GM19193 (cell line): ENCODE measurements around the gene VTI1A.

ENCODE experiments used
- POLR2A ChIP-seq: IDR thresholded peaks from 4 replicates; pipeline ENCODE4 v1.6.1; 2011; ENCODE audit not compliant: insufficient read depth, insufficient read length; ENCODE audit errors: extremely low read depth

VTI1A gene

GRCh38 chr10:112713411-112713810, 266.4 kb downstream of the VTI1A start:
- TF ChIP-seq POLR2A = no peak

- no peak for TF ChIP-seq POLR2A
Measured at GRCh38 chr10:112715581-112715980, 268.6 kb downstream of the VTI1A start.

GRCh38 chr10:112716076-112716475, 269.1 kb downstream of the VTI1A start:
- TF ChIP-seq POLR2A = no peak

DNA sequence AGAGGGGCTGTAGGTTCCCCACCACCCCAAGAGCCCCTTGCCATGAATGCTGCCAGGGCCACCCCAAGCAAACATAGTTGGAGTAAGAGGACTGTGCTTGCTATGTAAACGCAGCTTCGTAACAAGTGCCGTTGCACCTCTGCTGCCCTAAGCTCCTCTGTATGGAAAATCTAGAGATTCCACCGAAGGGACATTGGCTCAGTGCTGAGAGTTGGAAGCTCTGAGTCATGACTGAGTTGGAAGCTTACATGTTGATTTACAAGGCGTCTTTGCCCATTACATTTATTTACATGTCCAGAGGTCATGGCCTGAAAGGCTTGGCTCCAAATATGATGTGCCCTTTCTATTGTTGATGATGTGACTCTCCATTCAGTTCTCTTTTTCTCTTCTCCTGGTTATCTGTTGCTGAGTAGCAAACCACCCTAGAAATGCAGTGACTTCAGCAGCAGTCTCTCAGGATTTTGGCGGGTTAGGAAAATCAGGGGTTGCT, 270.0 kb downstream of the VTI1A start:
- TF ChIP-seq POLR2A = no peak

DNA sequence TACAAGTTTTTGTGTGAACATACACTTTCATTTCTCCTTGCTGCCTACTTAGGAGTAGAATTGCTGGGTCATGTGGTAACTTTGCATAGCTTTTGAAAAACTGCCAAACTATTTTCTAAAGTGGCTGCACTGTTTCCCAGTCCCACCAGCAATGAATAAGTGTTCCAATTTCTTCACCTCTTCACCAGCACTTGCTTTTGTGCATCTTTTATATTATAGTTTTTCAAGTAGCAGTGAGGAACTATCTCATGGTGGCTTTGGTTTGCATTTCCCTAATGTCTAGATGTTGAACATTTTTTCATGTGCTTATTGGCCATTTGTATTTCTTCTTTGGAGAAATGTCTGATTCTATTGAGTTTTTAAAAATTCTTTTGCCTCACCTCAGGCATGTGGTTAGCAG, 273.2 kb downstream of the VTI1A start:
- no peak for TF ChIP-seq POLR2A

GRCh38 chr10:112721080-112721698, 274.2 kb downstream of the VTI1A start:
- TF ChIP-seq POLR2A = no peak

DNA sequence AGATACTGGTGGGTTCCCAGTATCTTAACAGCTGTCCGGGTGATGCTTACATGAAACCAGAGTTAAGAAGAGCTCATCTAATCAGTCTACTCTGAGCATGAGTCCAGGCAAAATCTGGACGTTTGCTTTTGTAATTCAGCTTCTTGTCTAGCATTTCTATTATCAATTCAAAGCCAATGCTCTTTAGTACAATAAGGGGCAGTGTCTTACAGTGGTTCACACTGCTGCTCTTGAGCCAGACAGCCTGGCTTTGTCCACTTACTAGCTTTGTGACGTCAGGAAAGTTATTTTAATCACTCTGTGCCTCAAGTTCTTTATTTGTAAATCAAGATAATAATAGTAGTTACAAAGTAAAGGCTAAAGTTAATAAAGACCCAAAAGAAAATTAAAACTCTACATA, 275.7 kb downstream of the VTI1A start:
- TF ChIP-seq POLR2A = no peak

- TF ChIP-seq POLR2A = no peak
Measured at GRCh38 chr10:112723876-112724275, 276.9 kb downstream of the VTI1A start.

- TF ChIP-seq POLR2A = no peak
Measured at GRCh38 chr10:112724404-112724991, 277.5 kb downstream of the VTI1A start.

GRCh38 chr10:112728118-112728883, 281.3 kb downstream of the VTI1A start:
- no peak for TF ChIP-seq POLR2A

GRCh38 chr10:112728997-112729396, 282.0 kb downstream of the VTI1A start:
- TF ChIP-seq POLR2A = no peak

DNA sequence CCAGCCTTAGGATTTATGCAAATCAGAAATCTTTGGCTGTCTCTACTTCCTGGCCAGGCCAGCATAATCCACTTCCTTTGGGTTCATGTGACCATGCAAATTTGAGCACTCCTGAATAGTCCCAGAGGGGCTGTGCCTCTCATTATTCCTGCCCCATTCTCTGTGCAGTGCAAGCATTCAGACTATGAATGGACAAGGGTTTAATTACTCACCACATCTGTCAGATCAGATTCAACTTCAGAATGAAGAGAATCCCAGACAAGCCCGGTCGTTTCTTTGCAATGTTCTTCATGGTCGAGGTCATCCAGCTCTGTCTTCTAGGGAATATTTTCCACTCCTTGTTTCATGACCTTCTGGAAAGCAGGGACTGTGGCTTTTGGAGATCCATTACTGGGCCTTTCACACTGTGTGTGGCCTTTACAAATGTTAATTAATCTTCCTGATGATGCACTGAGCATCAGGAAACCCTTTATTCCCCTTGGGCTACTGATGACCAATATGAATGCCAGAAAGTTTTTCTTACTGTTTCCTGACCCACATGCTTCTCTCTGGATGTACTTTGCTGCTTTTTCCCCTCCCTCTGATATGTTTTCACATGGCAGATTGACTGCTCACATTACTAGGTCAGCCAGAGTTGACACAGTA, 285.4 kb downstream of the VTI1A start:
- no peak for TF ChIP-seq POLR2A

DNA sequence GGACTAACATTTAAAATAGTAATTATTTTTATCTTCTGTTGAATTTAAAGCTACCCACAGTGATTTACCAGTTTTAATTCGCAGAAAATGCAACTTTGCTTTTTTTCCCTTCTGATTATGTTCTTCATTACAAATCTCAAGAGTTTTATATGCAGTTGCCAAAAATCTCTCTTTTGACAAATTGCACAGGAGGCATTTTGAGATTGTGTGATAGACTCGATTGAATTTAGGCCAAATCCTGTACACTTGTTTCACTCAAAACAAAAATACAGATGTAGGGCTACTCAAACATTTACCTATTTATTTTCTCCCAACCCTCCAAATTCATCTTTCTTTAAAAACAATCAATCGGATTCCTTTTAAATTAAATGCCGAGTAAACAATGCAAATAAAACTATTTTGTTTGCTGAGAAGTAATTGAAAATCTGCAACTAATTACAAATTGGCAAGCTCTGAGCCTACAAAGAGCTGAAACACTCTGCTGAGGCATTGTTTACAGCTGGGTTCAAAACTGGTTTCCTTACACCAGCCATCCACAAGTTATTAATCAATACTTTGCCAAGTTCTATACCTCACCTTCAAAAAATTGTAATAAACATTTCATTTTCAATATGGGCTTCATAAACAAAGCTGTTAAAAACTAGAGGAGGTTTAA, 288.2 kb downstream of the VTI1A start:
- TF ChIP-seq POLR2A = no peak

DNA sequence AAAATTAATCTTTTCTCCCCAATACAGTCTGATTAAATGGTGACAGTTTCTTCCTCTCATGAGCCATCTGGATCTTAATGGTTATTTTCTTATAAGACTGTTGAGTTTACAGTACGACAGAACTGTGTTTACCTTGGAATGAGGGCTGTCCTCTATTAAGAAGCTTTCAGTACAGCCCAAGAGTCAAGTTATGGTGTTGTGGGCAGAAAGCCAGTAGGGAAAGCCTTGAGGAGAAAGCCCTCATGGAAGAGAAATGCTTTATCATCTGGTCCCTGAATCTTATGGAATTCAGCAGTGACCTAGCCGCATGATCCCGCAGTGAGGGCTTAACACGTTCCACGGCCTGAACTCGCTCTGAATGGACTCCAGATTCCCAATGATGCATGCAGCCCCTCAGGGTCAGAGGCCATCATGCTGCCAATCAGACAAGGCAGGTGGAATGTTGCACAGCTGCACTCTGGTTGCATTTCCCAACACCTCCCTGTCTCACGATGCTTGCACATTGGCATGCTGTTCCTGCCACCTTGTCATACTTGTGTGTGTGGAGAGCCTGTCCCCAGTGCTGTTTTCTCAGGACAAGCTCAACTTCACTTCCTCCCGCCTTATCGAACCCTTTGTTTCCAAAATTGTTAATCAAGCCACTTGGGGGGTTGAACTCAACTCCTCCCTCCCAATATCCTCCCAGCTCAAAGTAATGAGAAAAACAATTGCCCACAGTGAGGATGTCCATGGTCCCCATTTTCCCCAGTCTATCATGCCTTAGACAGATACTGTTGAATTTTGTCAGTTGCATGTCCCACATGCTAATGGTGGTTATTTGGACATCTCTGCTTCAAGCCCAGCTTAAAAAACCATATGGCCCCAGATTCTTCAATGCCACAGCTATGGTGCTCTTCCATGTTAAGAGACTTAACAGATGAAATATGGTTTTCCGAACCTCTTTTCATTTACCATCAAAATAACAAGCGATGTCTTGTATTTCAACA, 291.9 kb downstream of the VTI1A start:
- no peak for TF ChIP-seq POLR2A
